Omental fat pad (tissue), 4 donors: Measurements from ENCODE around the gene GOLT1B. TPM values are rescaled to one million over a fixed set of nuclear protein-coding genes. Genes with fewer than 3 reads are reported as not detected.

Source experiments
- ATAC-seq: fragments of 150-250 bp; one replicate; pipeline ENCODE4 v1.9.1; 2016; ENCODE audit warnings: mild to moderate bottlenecking, moderate library complexity; ENCODE audit not compliant: low FRiP score
- DNase-seq: peaks from one replicate; pipeline ENCODE4 v3.0.0-alpha.2; 2019; ENCODE audit warnings: low spot score
- total RNA-seq, 4 donors: library from RNA; depleted of rRNA; stranded (reverse); fragments of >200 nt; gene quantifications; one replicate each; pipeline ENCODE4 v1.1.0, GENCODE V29; 2016
- TF ChIP-seq, protein P1 (sequence below), 3 donors: fragments of 450-650 bp; IDR thresholded peaks; one replicate each; pipeline ENCODE4 v1.5.1; 2016 to 2017; ENCODE audit warnings: antibody characterized with exemption in 3 of 3, mild to moderate bottlenecking in 3 of 3, moderate library complexity in 2 of 3

The GOLT1B gene
- total RNA-seq, 4 donors from 2014 or later: 22.0 to 39.0 (median 26.6) TPM

DNA sequence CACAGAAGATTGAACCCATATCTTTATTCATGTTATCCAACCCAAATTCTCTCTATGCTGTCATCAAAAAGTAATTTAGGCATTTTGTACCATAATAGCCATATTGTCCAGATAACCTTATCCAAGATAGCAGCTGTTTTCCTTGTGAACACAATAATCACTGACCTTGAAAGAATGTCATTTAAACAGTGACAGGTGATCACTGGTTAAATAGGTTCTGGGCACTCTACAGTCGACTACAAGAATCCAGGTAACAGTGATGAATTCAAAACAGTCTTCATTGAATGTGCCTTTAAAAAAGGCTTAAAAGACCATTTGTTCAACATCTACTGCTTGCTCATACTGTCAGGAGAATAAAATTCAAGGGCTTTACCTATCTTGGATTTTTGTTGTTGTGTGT is 20.0 kb downstream of the GOLT1B start:
- TF ChIP-seq, protein P1, sequence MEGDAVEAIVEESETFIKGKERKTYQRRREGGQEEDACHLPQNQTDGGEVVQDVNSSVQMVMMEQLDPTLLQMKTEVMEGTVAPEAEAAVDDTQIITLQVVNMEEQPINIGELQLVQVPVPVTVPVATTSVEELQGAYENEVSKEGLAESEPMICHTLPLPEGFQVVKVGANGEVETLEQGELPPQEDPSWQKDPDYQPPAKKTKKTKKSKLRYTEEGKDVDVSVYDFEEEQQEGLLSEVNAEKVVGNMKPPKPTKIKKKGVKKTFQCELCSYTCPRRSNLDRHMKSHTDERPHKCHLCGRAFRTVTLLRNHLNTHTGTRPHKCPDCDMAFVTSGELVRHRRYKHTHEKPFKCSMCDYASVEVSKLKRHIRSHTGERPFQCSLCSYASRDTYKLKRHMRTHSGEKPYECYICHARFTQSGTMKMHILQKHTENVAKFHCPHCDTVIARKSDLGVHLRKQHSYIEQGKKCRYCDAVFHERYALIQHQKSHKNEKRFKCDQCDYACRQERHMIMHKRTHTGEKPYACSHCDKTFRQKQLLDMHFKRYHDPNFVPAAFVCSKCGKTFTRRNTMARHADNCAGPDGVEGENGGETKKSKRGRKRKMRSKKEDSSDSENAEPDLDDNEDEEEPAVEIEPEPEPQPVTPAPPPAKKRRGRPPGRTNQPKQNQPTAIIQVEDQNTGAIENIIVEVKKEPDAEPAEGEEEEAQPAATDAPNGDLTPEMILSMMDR (IDR thresholded peaks at IDR 0.05): no peak
- no peak for DNase-seq
- ATAC-seq: no peak

DNA sequence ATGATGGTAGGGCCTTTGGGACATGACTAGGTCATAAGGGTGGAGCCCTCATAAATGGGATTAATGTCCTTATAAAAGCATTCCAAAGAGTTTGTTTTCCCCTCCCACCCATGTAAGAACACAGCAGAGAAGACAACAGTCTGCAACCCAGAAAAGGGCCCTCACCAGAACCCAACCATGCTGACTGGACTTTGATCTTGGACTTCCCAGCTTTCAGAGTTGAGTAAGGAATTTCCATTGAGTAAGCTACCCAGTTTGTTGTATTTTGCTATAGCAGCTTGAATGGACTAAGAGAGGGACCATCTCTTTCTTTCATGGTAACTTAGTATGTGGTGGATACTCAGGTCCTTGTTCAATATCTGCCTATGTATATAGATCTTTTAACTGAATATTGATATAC is 21.6 kb downstream of the GOLT1B start:
- TF ChIP-seq, protein P1 (IDR thresholded peaks at IDR 0.05): no peak
- DNase-seq: no peak
- ATAC-seq: no peak

DNA sequence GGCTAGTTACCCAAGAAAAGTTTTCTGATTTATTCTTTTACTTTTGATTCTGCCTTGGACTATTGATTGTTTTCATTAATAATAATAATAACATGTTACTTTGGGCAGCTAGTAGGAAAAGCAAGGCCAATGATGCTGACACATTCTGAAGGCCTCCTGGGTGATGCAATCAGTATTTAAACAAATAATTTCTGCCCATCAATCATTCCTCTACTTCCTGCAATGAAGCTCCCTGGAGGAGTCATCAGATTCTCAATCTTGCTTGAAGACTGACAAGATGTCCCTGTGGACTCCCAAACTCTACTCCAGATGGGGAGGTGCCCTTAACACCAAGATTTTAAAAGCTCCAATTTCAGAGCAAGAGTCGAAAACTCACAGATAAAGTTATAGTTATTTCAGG is 24.5 kb downstream of the GOLT1B start, which contains the start of gene SPX:
Gene SPX (plus strand): TSS at position 244 of the 400 bp plus-strand sequence. CDS start 177 bp downstream, outside the sequence.
- TF ChIP-seq, protein P1 (IDR thresholded peaks at IDR 0.05): no peak
- no peak for DNase-seq
- no peak for ATAC-seq

DNA sequence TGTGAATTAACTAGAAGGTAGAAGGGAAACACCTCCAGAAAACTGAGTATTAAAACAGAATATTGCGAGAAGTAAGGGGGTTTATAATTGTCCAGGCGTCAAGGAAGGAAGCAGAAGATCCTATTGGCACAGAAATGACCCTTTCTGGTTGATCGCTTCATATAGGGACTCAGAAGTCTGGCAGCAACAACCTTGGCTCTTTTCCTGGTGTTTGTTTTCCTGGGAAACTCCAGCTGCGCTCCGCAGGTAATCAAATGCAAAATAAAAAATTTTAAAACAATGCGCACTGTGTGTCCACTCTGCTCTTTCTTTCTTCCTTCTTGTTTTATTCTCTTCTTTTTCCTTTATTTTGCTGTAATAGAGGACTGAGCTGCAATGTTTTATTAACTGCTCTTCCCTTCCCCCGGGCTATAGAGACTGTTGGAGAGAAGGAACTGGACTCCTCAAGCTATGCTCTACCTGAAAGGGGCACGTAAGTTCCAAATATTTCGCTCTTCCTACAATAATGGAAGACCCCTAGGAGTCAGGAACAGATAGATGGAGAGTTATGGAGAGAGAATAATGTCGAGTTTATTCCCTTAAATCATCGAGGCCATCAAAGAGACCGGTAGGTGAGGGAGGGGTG is 25.2 kb downstream of the GOLT1B start:
- DNase-seq: no peak
- TF ChIP-seq, protein P1 (IDR thresholded peaks at IDR 0.05): no peak

DNA sequence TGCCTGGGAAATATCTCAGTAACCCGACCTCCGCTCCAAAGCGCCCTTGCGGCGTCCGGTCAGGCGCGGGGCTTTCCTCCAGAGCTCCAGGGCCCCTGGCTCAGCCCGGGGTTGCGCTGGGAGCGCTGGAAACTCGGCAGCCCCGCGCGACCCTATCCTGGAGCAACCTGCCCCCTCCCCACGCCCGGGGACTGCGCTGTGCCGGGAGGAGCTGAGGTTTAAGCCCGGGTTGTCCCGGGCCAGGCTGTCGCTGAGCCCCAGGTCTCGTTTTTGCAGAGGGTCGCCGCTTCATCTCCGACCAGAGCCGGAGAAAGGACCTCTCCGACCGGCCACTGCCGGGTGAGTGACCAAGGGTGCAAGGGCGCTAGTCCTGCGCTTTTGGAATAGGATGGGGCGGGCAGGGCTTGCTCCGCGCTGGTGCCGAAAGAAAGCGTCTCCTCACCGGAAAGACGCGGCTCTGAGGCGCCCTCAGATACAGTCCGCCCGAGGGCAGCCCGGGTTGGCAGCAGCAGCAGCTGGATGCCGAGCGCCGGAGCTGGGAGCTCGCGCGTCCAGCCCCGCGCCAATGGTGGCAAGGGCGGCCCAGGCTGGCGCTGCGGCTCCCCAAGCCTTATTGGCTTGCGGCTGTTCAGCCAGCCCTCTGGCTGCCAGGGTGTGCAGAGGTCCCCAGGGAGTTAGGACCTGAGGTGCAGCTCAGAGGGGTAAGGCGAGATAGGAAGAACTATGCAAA is 26.0 kb downstream of the GOLT1B start:
- no peak for DNase-seq
- TF ChIP-seq, protein P1 (IDR thresholded peaks at IDR 0.05): no peak
- ATAC-seq: peak; percentile 91

More for the DNA sequence above, 25.2 kb downstream of the GOLT1B start:
- no peak for ATAC-seq

DNA sequence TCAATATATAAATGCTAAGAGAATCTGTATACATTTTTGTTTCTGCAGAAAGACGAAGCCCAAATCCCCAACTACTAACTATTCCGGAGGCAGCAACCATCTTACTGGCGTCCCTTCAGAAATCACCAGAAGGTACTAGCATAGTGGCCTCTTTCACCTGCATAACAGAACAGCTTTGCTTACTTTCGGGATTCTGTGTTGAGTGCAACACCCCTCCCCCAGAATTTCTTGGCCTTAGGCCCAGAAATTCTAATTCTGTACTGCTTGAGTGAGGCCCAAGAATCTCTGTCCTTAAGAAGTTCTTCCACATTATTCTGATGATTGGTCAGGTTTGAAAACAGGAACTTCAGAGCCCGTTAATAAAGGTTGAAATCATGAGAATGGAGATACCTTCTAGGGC is 27.4 kb downstream of the GOLT1B start:
- TF ChIP-seq, protein P1 (IDR thresholded peaks at IDR 0.05): no peak
- ATAC-seq: no peak
- DNase-seq: no peak

DNA sequence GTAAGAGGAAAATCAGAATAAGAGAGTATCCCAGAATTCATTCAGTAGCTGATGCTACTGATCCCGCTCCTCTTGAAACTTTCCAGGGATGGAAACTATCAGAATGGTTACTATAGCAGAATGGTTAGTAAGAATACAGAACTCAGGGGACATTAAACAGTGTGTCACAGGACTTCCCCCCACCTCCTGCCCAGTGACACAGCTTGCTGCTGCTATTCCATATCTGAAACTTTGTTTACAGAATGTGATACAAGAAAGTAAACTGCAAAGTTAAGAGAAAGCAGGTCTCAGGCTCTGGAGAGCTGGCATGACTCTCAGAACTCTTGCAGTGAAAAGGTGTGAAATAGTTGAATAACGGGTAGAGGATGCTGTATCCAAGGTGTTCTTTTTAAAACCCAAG is 27.9 kb downstream of the GOLT1B start:
- no peak for DNase-seq
- ATAC-seq: no peak
- TF ChIP-seq, protein P1 (IDR thresholded peaks at IDR 0.05): no peak
